NCI-H1105 (cell line): Measurements from ENCODE around the gene PREX1.

Source experiments
- DNase-seq: peaks from one replicate; lab custom pipeline; 2025; lab: John Stamatoyannopoulos, UW

PREX1 gene

GRCh38 chr20:48621376-48622078, 206.3 kb downstream of the PREX1 start:
- no peak for DNase-seq

- peak; percentile 85 for DNase-seq
These were observed 207.1 kb downstream of the PREX1 start for GRCh38 chr20:48620507-48621375.

DNA sequence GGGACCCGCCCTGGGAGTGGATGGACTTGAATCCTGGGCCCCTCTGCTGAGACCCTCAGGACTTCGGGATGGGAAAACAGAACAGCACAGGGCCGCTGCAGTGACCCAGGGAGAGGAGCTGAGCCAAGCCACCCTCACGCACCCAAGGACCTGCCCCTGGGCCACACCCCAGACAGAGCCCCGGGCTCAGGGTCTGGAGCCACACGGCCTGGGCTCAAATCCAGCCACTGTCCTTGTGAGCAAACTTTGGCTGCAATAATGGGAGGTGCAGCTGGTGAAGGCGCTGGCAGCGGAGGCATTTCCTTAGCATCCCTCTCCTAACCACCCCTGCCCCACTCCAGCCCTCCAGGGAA, 207.7 kb downstream of the PREX1 start:
- no peak for DNase-seq

GRCh38 chr20:48619126-48620101, 208.4 kb downstream of the PREX1 start:
- DNase-seq = peak; percentile 24

GRCh38 chr20:48618631-48619030, 209.2 kb downstream of the PREX1 start:
- DNase-seq = no peak

- DNase-seq = no peak
These were observed 209.7 kb downstream of the PREX1 start for GRCh38 chr20:48618052-48618451.

- DNase-seq = no peak
These were observed 210.3 kb downstream of the PREX1 start for GRCh38 chr20:48617481-48617880.

DNA sequence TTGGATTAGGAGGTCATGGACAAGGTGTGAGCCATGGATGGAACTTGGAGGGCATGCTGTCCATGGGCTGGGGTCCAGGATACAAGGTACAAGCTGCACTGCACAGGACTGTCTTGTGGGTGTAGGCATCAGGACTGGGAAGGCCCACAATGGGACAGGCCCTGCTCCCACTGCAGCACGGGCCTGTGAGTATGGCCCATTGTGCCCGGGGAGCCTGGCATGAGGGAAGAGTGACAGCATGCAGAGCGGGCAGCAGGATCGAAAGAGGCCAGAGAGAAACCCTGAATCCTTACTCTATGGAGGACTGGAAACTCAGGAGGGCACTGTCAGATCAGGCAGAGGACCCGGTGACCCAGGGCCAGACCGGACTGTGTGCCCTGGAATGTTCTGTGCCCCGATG, 211.3 kb downstream of the PREX1 start:
- DNase-seq = no peak

- no peak for DNase-seq
These were observed 211.9 kb downstream of the PREX1 start for GRCh38 chr20:48615871-48616270.

- DNase-seq = no peak
These were observed 213.1 kb downstream of the PREX1 start for GRCh38 chr20:48614593-48615274.

GRCh38 chr20:48613926-48614325, 213.9 kb downstream of the PREX1 start:
- no peak for DNase-seq

DNA sequence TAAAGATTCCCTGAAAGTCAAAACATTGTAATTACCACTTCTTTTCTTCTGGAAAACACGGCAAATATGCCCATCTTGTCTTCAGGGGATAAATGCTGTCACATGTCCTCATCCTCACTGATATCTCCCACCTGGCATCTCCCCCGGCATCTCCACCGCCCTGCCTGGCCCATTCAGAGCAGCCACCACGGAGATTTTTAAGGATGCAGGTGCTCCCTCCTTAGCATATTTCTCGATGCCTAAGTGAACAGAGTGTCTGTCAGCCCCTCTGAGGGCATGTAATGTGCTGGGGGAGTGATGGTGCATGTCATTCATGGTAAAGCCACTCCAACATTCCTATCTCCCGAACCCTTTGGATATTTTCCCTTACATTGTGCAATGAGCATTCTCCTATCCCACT, 215.5 kb downstream of the PREX1 start:
- no peak for DNase-seq

- no peak for DNase-seq
These were observed 216.8 kb downstream of the PREX1 start for GRCh38 chr20:48610996-48611395.

GRCh38 chr20:48609491-48609978, 218.3 kb downstream of the PREX1 start:
- no peak for DNase-seq

DNA sequence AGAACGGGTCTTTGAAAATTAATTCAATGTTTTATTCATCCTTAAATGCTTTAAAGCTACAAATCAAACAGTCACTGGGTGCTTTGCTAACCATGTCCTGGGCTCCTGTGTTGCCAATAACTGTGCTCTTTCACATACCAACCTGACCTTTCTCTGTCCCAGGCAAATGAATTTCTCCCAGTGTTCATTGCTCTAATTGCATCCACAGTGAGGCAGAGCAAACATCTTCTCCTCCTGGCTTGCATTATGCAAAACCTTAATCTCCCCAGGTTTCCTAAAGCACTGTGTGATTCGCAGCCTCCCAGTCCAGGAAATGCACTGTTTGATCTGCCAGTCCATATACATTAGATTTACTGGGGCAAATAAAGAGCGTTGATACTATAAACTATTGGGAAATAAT, 219.0 kb downstream of the PREX1 start:
- no peak for DNase-seq

- no peak for DNase-seq
These were observed 220.3 kb downstream of the PREX1 start for GRCh38 chr20:48607544-48607865.

DNA sequence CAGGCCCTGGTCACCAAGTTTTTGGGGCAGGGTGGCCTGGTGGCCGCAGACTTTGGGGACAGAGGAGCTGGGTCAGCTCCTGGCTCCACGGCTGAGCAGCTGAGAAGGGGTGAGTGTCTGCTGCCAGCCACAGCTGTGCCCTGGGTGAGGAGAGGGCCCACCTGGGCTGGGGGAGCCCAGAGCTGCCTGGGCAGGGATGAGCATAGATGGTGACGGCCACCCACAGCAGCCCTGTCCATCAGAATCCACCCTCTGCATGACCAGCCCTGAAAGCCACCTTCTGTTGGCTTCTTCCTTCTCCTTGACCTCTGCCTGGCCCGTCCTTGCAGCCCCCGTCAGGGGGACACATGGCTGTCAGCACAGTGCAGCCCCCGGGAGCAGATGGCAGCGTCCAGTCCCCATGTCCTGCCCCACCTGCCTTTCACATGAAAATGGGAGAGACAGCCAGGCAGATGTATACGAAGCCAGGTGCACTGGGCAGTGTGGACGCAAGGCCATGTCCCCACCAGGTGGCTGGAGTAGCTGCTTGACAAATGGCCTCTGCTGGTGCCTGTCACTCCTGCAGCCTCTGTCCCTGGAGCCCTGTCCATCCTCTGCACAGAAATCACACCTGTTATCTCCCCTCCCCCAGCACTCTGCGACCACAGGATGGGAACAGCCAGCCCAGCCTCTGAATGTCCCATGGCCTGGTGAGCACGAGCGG, 220.8 kb downstream of the PREX1 start:
- DNase-seq = no peak

- DNase-seq = no peak
These were observed 221.5 kb downstream of the PREX1 start for GRCh38 chr20:48606172-48606840.

- DNase-seq = no peak
These were observed 222.2 kb downstream of the PREX1 start for GRCh38 chr20:48605364-48606171.

DNA sequence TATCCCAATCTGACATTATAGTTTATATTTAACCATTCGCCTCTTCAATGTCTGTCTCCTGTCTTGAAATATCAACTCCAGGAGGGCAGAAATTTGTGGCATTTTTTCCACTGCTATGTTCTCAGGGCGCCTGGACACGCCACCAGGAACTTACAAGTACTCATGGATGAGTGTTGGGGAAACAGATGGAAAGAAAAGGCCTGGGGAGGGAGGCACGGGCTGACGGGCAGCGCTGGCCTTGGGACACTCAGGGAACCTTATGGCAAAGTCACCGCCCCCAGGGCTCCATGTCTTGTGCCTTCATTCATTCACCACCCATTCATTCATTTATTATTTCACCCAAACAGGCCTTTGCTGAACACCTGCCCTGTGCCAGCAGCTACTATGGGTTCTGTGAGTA, 222.9 kb downstream of the PREX1 start:
- DNase-seq = no peak
